Stimulated activated CD4-positive, alpha-beta T cell treated with anti-CD3 and anti-CD28 coated beads, Interleukin-1b, Interleukin-23, amount 100 ng/mL, for 48 hours (primary cell): ENCODE results near the gene RNF39.

Source experiments
- DNase-seq: peaks from one replicate; pipeline ENCODE4 v3.0.0-alpha.2; 2020

RNF39 gene

DNA sequence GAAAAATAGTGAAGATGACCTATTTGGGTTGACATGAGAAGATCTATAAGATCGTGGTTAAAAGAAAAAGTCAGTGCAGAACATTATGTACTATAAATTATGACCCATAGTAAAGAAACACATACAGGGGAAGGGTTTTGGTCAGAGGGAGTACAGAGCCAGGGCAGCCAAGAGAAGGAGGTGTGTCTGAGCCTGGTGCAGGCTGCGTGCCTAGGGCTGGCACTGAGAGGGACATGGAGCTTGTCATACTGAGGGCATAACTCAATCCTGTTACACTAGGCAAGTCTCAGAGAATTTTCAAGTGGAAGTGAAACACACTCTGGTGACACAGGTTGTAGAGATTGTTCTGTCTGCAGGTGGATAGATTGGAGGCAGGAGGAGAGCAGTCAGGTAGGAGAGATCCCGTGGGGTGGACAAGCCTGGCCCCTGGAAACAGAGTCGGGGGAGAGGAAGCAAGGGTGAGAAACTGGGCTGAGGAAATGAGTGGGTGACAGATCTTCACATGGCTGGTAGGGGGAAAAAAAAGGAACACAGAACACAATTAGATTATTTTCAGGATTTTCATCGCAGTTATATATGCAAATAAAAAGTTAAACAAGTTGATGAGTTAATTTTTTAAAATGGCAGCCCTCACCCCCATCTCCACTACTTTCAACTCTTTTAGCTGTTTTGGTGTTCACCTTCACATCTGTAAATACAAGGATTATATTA is 18.5 kb upstream of the RNF39 start:
- DNase-seq: no peak

DNA sequence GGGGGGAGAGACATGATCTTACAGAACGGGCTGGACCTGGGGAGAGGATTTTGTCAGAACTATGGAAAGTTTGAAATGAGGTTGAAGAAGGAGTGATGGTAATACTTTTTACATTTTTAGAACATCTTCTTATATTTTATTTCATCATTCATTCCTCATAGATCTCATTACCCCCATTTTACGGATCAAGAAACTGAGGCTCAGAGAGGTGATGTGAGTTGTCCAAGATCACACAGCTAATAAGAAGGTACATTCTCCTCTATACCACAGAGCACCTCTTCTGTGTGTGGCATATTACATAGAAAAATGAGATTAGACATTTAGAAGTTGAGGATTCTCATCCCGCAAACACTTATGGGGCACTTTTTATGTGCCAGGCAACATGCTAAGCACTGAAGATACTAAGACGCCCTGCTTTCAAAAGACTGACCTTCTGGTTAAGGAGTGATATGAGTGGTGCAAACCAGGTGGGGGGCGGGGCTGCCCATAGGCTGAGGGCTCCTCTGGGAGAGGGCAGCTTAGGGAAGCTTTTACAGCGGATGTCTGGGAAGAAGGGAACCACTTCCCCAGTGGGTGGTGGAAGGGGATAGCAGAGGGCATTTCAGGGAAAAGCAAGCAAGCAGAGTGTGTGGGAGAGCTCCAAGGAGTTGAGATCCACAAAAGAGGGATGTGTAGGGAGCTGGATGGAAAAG is 17.4 kb upstream of the RNF39 start:
- no peak for DNase-seq

DNA sequence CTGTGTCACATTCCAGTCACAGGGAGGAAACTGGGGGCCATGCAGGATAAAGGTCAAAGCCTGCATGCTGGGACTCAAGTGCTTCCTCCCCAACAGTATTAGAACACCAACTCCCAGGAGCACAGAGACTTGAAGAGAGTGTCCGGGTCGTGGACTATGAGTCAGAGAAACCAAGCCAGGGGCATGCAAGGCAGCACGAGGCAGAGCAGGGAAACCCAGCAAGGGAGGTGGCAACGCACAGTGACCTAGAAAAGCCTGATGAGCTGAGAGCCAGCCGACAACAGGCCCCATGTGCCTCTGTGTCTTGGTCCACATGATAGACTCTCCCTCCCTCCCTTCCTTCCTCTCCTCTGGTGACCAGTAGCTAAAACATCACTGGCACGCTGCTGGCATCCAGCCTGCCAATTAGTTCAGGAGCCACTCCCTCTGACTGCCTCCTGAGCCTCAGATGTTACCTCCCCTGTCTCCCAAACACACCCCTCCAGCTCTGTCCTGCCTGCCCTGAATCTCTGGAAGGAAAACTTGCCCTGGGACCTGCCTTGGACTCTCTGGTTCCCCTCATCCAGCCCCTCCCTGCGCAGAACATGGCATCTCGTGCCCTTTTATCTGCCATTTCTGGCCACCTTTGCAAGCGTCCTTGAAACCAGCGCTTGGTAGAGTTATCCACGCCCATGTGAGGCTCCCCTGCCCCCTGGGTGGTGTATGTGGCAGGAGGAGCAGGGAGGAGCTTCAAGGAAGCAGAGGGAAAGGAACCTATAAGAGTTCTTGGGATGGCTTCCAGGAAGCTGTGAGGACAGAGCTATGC is 16.2 kb upstream of the RNF39 start:
- no peak for DNase-seq

DNA sequence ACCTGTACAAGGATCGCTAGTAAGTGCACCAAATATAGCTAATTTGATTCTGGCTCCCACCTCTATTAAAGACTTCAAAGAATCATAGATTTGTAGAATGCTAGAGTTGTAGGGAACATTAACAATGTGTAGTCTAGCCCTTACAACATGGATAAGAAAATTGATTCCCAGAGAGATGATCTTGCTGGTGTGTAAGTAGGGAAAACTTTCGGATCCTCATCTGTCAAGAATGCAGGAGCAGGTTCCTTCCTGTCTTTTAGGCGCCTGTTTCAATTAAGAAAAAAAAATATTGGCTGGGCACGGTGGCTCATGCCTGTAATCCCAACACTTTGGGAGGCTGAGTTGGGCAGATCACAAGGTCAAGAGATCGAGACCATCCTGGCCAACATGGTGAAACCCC is 12.3 kb upstream of the RNF39 start:
- no peak for DNase-seq

DNA sequence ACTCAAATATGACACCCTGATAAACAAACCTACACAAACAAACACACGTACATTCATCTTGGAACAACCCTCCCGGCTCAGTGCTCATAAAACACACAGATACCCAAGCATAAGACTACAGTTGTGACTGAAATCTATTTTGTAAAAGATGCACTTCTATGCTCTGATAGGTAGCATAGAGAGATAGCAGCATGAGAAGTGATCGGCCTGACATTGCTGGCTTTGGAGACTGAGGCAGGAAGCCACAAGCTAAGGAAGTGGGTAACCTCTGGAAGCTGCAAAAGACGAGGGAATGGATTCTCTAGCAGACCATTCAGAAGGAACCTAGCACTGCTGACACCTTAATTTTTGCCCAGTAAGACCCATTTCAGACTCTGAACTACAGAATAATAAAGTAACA is 1.6 kb upstream of the RNF39 start:
- no peak for DNase-seq

DNA sequence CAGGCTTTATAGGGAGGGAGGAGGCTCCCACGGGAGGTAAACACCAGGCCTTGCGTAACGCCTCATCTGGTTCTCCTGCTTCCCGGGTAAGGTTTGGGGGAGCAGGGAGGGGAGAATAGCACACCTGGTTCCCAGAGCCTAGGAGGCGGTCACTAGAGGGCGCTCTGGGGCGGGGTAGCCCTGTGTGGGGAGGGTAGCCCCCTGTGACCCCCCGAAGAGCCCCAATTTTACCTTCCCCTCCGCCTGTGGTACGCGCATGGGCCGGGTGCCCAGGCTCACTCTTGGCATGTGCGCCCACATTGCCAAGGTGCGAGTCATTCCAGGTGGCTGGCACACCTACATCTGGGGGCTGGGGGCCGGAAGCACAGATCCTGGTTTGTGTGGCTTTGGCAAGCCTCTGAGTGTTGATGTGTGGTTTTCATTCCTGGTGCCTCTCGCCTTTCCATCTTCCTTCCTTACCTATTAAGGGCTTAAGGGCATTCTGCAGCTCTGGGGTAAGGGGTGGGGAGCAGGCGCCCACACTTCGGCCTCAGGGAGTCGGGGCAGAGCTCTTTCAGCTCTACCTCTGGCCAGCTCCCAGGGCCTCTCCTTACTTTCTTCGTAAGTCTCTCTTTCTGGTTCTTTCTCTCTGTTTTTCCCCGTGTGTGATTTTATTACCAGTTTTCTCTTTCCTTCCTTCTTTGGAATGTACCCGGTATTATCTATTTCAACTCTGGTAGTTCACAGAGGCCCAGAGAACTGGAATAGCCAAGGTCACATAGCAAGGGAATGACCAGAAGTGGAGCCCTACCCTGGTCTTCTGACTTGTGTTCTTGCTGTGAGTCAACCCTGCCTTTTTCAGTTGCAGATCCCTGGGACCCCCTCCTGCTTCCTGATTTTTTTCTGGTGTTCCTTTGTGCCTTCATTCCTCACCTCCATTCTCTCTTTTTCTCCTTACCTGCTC is 492 bp upstream of the RNF39 start:
- DNase-seq: no peak

DNA sequence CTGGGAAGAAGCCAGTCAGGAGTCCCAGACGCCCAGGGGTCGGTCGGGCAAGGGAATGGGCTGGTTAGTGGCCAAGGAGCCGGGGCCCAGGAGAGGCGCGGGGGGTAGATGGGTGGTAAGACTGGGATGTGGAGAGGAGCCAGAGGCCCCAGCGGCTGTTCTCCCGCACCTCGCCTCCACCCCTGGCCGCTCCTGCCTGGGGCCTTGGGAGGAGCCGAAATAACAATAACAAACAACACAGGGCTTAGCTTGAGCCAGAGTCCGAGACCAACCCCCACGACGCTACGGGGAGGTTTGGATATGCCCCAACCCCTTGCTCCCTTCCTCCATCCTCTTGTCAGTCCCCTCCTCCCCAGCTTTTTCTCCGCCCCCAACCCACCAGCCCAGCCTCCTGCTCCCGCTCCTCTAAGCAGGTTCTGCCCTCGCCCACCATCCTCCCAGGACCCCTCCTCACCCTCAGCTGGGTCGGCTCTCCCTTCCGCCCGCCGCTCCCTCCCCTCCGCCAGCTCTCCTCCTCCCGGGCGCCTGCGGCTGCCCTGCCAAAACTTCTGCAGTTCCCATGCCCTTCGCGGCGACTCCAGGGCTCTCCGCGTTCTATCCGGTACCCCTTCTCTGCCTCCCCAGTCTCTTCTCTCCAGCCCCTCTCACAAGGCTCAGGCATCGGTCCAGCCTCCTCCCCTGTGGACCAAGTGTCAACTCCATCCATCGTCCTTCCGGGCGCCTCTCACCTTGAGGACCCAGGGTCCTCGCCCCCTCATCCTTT is 1.1 kb downstream of the RNF39 start:
- no peak for DNase-seq

DNA sequence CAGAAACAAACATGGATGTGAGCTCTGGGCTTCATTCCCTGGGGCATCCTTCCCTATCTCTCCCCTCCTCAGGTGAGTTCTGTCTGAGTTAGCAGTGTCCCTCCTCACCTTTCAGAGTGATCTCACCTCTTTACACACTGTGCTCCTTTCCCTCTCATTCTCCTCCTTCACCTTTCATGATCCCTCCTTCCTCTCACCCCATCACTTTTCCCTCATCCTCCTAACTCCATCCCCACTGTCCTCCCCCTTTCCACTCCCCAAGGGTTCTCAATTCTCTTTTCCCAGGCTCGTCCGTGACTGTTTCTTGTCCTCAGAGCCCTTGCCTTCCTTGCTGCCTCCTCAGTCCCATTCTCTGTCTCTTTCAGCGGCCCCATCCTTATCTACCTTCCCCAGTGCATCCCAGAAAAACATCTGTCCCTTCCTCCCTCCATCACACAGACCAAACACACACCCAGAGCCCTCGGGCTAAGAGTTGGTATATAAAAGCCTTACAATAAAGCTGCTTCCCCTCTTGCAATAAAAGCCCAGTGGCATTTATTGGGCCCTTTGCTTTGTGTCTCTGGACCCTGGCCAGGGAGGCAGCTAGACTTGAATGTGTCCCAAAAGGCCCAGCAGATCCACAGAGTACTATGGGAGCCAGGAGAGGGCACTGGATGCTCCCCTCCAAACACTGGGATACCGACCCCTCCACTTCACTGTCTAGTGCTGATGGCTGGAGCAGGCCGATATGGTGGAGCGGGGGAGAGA is 1.9 kb downstream of the RNF39 start:
- no peak for DNase-seq

DNA sequence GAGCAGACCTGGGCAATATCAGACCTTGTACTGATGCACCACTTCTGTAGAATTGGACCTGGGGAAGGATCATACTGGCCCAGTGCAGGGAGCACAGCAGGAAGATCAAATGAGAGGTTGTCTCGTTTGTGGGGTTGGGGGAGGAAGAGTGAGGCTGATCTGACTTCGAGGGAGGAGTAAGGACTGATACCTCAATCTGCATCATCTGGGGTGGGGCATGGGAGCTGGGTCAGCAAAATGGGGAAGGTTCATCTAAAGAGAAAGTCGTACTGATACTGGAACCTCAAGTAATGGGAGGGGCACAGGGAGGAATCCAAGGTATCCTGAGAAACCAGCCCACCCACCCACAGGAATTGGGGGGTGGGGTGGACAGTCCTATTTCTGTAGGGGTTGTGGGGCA is 3.7 kb downstream of the RNF39 start:
- no peak for DNase-seq

DNA sequence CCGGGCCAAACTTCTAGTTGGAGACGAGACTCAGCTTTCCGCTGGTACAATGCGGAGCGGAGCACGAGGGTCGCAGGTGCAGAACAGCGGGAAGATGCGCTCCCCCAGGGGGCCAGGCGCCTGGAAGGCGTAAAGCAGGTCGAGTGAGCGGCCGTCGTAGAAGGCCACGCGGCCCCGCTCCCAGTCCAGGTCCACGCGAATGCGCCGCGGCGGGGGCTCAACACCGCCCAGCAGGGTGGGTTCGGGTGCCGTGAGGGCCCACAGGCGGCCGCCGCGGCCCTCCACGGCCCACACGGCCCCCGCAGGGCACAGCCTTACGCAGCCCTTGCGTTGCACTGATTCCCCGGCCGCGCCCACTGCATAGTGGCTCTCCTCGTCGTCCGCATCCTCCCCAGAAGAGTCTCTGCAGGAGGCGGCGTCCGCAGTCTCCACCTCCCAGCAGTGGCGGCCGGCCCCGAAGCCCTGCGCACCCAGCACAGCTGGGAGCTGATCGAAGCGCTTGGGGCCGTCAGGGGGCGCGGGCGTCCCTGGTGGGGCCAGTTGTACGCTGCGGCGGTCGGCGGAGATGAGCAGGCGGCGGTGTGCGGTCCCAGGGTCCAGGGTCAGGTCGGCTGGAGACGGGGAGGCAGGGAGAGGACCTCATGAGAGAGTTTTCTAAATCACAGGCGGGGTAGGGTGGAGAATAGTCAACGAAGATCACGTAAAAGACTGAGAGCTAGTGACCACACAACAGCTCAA is 4.3 kb downstream of the RNF39 start:
- no peak for DNase-seq

DNA sequence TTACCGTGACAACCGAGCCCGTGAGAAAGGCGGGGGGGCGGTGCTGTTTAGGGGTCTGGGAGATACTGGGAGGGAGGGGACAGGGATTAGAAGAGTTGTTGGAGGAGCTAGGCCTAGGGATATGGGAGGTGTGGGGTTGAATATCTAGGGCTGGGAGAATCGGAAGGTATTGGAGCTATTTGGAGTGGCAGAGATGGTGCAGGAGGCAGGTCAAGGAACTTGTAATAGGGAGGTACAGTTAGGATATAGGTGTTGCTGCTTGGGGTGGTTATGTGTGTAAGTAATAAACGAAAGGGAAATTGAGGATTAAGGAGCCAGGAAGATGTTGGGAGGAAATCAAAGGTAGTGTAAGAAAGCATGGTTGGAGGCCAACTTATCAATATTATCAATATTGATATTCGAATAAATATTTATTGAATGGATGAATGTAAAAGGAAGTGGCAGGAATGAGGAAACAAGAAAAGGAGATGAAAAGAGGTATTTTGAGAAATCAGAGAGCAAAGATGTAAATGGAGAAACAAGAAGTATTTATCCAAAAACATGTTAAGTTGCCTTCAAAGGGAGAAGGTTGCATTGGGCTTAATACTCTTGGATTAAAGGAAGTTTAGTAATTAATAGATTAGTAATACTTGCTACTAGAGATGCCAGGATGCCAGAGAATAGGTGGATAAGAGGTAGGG is 8.0 kb downstream of the RNF39 start:
- DNase-seq: no peak

DNA sequence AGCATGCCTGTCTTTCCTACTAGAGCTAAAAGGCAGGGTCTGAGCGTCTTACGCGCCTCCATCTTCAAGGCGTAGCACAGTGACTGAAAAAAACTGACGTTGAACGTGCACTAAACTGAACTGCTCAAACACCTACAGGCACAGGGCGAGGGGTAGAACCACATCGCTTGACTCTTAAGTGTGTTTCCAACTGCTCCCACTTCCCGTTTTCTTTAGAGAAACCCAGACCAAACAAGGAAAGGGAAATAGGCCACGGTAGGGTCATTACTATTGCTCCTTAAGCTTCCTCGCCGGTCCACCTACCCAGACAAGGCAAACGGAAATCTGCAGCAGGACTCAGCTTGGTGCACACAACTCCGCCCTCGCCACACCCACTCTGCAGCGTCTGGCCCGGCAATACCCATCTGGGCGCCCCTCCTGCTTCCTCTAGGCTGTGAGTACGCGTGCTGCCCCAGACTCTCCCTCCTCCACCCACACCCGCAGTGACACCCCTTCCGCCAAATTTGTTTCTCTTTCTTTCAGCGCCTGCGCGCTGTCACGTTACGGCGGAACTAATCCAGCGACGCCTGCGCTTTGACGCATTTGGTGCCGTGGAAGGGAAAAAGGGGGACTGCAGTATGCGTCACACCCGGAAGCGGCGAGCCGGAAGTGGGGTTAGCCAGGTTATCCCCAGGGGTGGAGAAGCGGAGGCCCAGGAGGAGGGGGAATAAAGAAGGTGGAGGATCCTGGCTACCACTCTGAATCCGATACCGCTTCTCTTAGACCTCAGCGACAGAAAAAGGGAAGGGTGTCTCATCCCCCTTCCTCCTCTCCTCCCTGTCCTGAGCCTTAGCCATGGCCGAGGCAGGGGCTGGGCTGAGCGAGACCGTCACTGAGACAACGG is 8.8 kb downstream of the RNF39 start, which contains the start of gene PPP1R11:
Gene PPP1R11, plus strand, starts transcription at position 622 of the 883 bp plus-strand sequence. Its CDS starts 213 bp downstream, at position 835.
- peak; percentile 99 for DNase-seq

DNA sequence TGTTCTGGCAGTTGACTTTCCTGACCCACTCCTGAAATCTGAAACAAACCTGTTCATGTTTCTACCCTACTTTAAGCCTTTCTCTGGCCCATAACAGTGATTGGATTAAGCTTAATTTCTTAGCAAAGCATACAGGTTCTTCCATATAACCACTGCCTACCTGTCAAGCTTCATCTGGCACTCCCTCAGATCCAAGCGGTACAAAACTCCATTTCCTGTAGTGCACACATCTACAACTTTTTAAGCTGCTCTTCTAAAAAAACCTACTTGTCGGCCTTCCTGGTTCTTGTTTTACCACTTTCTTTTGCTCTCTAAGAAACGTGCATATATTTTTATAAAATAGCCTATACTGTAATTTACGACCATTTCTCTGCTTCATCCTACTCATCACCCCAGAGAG is 9.5 kb downstream of the RNF39 start:
- DNase-seq: no peak

DNA sequence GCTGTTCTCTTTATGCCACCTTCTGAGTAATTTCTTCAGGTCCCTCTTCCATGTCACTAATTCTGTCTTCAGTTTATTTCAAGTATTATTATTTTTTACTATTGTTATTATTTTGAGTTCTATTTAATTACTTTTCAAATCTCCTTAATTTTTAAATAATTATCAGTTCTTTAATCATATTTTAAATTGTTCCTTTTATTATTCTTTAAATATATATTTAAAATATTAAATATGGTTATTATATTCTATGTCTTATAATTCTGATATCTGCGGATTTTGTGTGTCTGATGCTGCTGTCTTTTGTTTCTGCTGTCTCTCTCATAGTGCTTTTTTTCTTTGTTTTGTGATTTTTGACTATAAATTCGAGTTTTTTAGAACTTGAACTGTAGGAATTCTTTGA is 12.3 kb downstream of the RNF39 start:
- no peak for DNase-seq

DNA sequence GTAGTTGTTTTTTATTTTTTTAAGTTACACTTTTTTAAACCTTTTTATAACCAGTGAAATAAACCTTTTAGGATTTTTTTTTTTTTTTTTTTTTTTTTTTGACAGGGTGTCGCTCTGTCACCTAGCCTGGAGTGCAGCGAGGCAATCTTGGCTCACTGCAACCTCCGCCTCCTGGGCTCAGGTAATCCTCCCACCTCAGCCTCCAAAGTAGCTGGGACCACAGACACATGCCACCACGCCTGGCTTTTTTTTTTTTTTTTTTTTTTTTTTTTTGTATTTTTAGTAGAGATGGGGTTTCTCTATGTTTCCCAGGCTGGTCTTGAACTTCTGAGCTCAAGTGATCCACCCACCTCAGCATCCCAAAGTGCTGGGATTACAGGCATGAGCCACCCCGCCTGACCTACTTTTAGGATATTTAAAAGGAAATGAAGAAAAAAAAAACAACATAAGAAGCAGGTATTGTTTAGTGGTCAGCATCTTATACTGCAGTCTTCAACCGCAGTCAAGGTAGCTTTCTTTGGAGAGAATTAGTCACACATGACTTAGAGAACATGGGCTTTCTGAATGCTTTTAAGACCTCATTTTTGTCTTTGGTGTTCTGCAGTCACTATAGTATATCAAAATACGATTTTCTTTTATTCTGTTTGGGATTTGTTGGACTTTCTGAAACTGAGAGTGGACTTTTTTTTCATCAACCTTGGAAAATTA is 12.9 kb downstream of the RNF39 start:
- no peak for DNase-seq

DNA sequence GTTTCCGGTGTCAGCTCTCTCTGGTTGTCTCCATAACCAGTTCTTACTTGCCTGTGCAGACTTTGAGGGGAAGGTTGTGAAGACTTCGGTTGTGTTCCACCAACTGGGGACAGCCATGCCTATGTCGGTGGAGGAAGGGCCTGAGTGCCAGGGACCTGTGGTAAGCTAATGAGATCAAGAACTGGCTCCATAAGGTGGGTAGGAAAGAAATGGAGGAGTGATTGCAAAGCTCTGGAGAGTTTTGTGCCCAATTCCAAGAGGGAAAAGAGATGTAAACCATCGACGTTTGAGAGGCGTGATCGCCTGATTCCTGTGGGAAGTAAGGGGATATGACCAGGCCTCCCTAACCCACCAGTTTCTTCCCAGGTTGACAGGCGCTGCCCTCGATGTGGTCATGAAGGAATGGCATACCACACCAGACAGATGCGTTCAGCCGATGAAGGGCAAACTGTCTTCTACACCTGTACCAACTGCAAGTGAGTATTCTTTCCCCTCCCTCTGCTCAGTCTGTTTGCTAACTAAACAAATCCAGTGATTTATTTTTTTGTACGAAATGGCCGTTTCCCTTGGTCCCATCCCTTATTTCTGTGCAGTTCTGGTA is 13.6 kb downstream of the RNF39 start:
- DNase-seq: peak; percentile 36

DNA sequence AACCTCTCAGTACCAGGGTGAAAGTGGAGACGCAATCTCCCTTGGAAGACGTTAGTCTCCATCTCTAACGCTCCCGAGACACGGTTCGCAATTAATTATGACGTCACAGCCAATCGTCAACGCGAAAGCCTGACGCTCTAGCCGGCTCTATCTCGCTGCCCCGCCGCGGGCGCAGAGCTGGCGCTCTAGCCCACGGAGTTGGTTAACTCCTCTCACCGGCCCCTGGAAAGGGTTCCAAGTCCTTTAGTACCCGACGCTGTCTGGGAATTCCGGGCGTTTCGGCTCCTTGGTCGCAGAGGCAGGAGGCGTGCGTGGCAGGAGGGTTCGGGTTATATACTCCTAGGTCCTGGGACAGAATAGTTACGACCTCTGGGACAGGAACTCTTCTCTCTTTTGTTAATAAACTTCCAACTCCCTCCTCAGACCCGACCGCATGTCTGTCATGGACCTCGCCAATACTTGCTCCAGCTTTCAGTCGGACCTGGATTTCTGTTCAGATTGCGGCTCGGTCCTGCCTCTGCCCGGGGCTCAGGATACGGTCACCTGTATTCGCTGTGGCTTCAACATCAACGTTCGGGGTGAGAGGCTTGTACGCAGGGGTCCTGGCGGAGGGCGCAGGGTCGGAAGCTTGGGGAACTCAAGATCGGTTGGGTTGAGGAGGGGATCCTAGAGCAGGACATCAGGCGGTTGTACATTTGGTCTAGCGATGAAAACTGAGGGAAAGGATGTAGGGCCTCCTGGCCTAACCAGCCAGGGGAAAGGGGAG is 14.3 kb downstream of the RNF39 start, which contains the start of gene POLR1H:
Gene POLR1H, plus strand, starts transcription at position 174 of the 766 bp plus-strand sequence. Its CDS starts 260 bp downstream, at position 434.
- peak; percentile 87 for DNase-seq
